OCI-LY7 (cell line): Measurements from ENCODE around the gene PHF8. TPM values are rescaled to one million over a fixed set of nuclear protein-coding genes. Genes with fewer than 3 reads are reported as not detected.

Experiments
- BruUV-seq: library from RNA; stranded (reverse); fragments of 400-500 nt; replicated peaks from 2 replicates; lab custom pipeline; 2021; lab: Mats Ljungman, UMichigan
- CTCF ChIA-PET: fragments of 300-600 bp; sonication (Branson Sonifier 250); formaldehyde crosslinking; loops from one replicate; lab custom pipeline; 2022; ENCODE audit warnings: antibody characterized with exemption; ENCODE audit not compliant: unreplicated experiment; lab: Charles Lee
- POLR2A ChIA-PET: fragments of 300-600 bp; sonication (Branson Sonifier 250); formaldehyde crosslinking; loops from one replicate; lab custom pipeline; 2022; ENCODE audit warnings: antibody characterized with exemption; lab: Charles Lee
- DNase-seq: peaks from one replicate; pipeline ENCODE4 v3.0.0-alpha.2; 2015; ENCODE audit warnings: low spot score
- H2AFZ ChIP-seq: fragments of 200-600 bp; sonication (generic), shearing (Covaris generic); 2 replicates; pipeline ENCODE4 v1.6.1; 2014; ENCODE audit warnings: mild to moderate bottlenecking, antibody characterized with exemption, low read length, moderate library complexity
- H3K27ac ChIP-seq: fragments of 200-600 bp; sonication (generic); 2 replicates; pipeline ENCODE4 v1.5.1; 2014; ENCODE audit warnings: mixed run types, low read depth, mild to moderate bottlenecking, moderate library complexity, low read length, inconsistent platforms; ENCODE audit not compliant: poor library complexity, severe bottlenecking
- H3K36me3 ChIP-seq: fragments of 200-600 bp; sonication (generic); 2 replicates; pipeline ENCODE4 v1.6.1; 2014; ENCODE audit warnings: mild to moderate bottlenecking, antibody characterized with exemption, low read length, moderate library complexity, mixed read lengths; ENCODE audit not compliant: insufficient read depth
- H3K4me1 ChIP-seq: fragments of 200-600 bp; sonication (generic); 2 replicates; pipeline ENCODE4 v1.5.1; 2014; ENCODE audit warnings: mild to moderate bottlenecking, low read length; ENCODE audit not compliant: insufficient read depth, poor library complexity, severe bottlenecking
- H3K4me2 ChIP-seq: fragments of 200-600 bp; sonication (generic); 2 replicates; pipeline ENCODE4 v1.6.1; 2014; ENCODE audit warnings: mild to moderate bottlenecking, low read length
- H3K4me3 ChIP-seq: fragments of 200-600 bp; sonication (generic); 2 replicates; pipeline ENCODE4 v1.5.1; 2014; ENCODE audit warnings: mild to moderate bottlenecking, low read depth, low read length; ENCODE audit not compliant: poor library complexity, severe bottlenecking
- H3K79me2 ChIP-seq: fragments of 200-600 bp; sonication (generic); 2 replicates; pipeline ENCODE4 v1.6.1; 2016; ENCODE audit warnings: low read depth, mild to moderate bottlenecking, low read length, moderate library complexity, mixed read lengths; ENCODE audit not compliant: insufficient read depth
- H3K9me2 ChIP-seq: fragments of 200-600 bp; sonication (generic); 2 replicates; pipeline ENCODE4 v1.6.1; 2016; ENCODE audit warnings: mild to moderate bottlenecking, low read length, mixed read lengths; ENCODE audit not compliant: insufficient read depth
- H3K9me3 ChIP-seq: fragments of 200-600 bp; sonication (generic); 2 replicates; pipeline ENCODE4 v1.6.1; 2014; ENCODE audit warnings: mild to moderate bottlenecking, mixed run types, low read length, mixed read lengths
- H4K20me1 ChIP-seq: fragments of 200-600 bp; sonication (generic); 2 replicates; pipeline ENCODE4 v1.6.1; 2014; ENCODE audit warnings: mild to moderate bottlenecking, antibody characterized with exemption, low read length, moderate library complexity, mixed read lengths; ENCODE audit not compliant: insufficient read depth
- EZH2phosphoT487 ChIP-seq: fragments of 200-600 bp; sonication (generic); IDR thresholded peaks from 2 replicates; pipeline ENCODE4 v1.6.1; 2018; ENCODE audit warnings: low read depth, borderline replicate concordance, mild to moderate bottlenecking, mixed run types, antibody characterized with exemption, low read length, moderate library complexity, mixed read lengths
- intact Hi-C: fragments of 100-400 bp; cut with micrococcal nuclease; formaldehyde crosslinking; loops from one replicate; pipeline ENCODE4 v1.10.0; 2022; ENCODE audit not compliant: unreplicated experiment
- total RNA-seq, 2 experiments: library from RNA; depleted of rRNA in 1 of 2; stranded (reverse); fragments of >200 nt in 1 of 2; shearing (Covaris generic) in 1 of 2; gene quantifications; 2 replicates each; pipeline ENCODE4 v1.2.3, GENCODE V29; 2014 to 2022
- TF ChIP-seq, protein P1 (sequence below): fragments of 200-600 bp; sonication (generic); conservative IDR thresholded peaks from 2 replicates; pipeline ENCODE4 v1.5.1; 2014; ENCODE audit warnings: mild to moderate bottlenecking, antibody characterized with exemption, low read length, moderate library complexity, mixed read lengths

Gene PHF8
- total RNA-seq, 2 experiments from 2014 or later, result 29.7 to 44.2 TPM

DNA sequence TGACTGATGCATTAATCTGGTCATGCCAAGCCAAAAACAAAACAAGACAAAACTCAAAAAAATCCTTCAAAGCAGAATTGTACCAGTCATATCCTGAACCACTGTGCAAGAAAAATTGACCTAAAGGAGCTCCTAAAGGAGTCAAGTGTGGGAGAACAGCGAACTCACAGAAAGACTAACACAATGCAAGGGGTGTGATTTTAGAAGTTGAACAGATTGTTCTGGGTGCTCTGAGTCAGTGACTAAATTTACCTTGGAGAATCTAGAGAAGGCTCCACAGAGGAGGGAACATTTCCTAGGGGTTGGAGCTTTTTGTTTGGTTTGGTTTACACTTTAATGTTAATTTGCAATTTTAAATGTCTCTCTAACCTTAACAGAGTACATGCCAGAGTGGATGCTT, 48.9 kb upstream of the PHF8 start:
- Histone ChIP-seq H3K4me3 (no peak overlapping the region), H3K9me3 (no peaks in the 10 kb centered on the region), H3K4me1 (no peaks in the 10 kb centered on the region), H4K20me1 (no peaks in the 10 kb centered on the region), H3K4me2 (no peak overlapping the region), H3K9me2 (no peaks in the 10 kb centered on the region), H3K27ac (no peak overlapping the region), H3K79me2 (no peaks in the 10 kb centered on the region), H2AFZ (no peak overlapping the region), H3K36me3 (no peaks in the 10 kb centered on the region)
- BruUV-seq, result no TSS peak
- CTCF ChIA-PET, result no interaction called here
- POLR2A ChIA-PET, result interaction anchor here (0.8 kb wide), 1 partner anchor 16 kb away, joined by 3 read pairs; no protein-coding TSS in a partner anchor
- intact Hi-C loops, result no loop called here
- no peak for DNase-seq
- TF ChIP-seq EZH2phosphoT487, result no peak
- TF ChIP-seq, protein P1, sequence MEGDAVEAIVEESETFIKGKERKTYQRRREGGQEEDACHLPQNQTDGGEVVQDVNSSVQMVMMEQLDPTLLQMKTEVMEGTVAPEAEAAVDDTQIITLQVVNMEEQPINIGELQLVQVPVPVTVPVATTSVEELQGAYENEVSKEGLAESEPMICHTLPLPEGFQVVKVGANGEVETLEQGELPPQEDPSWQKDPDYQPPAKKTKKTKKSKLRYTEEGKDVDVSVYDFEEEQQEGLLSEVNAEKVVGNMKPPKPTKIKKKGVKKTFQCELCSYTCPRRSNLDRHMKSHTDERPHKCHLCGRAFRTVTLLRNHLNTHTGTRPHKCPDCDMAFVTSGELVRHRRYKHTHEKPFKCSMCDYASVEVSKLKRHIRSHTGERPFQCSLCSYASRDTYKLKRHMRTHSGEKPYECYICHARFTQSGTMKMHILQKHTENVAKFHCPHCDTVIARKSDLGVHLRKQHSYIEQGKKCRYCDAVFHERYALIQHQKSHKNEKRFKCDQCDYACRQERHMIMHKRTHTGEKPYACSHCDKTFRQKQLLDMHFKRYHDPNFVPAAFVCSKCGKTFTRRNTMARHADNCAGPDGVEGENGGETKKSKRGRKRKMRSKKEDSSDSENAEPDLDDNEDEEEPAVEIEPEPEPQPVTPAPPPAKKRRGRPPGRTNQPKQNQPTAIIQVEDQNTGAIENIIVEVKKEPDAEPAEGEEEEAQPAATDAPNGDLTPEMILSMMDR, result no peak

DNA sequence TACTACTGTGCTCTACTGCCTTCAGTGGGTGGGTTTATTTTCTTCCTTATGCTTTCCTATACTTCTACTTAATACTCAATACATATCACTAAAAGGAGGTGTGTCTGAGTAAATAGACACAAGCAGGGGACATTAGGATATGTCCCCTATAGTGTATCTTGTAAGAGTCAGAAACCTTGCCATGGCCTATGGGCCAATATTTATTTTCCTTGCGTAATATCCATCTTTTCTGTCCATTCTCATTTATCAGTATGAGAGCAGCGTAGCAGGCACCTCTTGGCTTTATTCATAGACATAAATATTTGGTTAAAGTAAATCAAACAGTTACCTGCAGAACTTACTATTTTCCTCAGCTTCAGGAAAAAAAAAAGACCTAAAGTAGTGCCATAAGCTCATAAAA, 46.6 kb upstream of the PHF8 start:
- Histone ChIP-seq H3K9me2 (no peaks in the 10 kb centered on the region), H4K20me1 (no peaks in the 10 kb centered on the region), H3K27ac (no peak overlapping the region), H3K9me3 (no peaks in the 10 kb centered on the region), H3K4me2 (no peak overlapping the region), H3K4me1 (no peaks in the 10 kb centered on the region), H2AFZ (no peak overlapping the region), H3K36me3 (no peaks in the 10 kb centered on the region), H3K79me2 (no peaks in the 10 kb centered on the region), H3K4me3 (no peak overlapping the region)
- intact Hi-C loops, result no loop called here
- POLR2A ChIA-PET, result no interaction called here
- DNase-seq, result no peak
- TF ChIP-seq EZH2phosphoT487, result no peak
- TF ChIP-seq, protein P1, result no peak
- no TSS peak for BruUV-seq
- CTCF ChIA-PET, result no interaction called here

DNA sequence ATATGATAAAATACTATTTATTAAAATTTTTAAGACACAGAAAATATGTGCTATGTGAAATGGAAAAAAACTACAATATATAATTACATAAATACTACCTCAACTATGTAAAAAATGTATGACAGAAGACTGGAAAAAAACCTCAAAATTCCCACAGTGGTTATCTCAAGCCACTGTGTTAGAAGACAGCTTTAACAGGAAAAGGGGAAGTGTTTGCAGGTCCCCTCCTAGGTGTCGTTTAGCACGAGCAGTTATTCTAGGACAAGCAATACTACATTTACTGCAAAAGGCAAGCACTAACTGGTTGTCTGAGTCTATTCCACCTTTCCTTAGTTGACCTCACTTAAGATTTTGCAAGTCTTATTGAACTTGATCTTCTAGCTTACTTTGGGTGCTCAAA, 44.9 kb upstream of the PHF8 start:
- Histone ChIP-seq H3K4me2 (no peak overlapping the region), H3K79me2 (no peaks in the 10 kb centered on the region), H3K4me1 (no peaks in the 10 kb centered on the region), H3K4me3 (no peak overlapping the region), H2AFZ (no peak overlapping the region), H3K36me3 (no peaks in the 10 kb centered on the region), H3K9me3 (no peaks in the 10 kb centered on the region), H4K20me1 (no peaks in the 10 kb centered on the region), H3K27ac (no peak overlapping the region), H3K9me2 (no peaks in the 10 kb centered on the region)
- no peak for TF ChIP-seq EZH2phosphoT487
- TF ChIP-seq, protein P1, result no peak
- no peak for DNase-seq
- intact Hi-C loops, result no loop called here
- CTCF ChIA-PET, result no interaction called here
- POLR2A ChIA-PET, result no interaction called here
- no TSS peak for BruUV-seq
